Tibial nerve (tissue), 4 donors: ENCODE results near the gene ST3GAL3. TPM values are rescaled to one million over a fixed set of nuclear protein-coding genes. Genes with fewer than 3 reads are reported as not detected.
A peak's percentile ranks its signal among the peaks of the same experiment; 100 is the strongest.

Experiments used
- DNase-seq, 2 donors: peaks; one replicate each; pipeline ENCODE4 v3.0.0-alpha.2; 2019; ENCODE audit warnings: low spot score in 2 of 2
- H3K27ac ChIP-seq, 4 donors: fragments of 200-600 bp; sonication (generic) in 3 of 4; one replicate each; pipeline ENCODE4 v1.5.1; 2017 to 2019; ENCODE audit warnings: mild to moderate bottlenecking in 1 of 4
- H3K27me3 ChIP-seq, 2 donors: fragments of 200-600 bp; sonication (generic) in 1 of 2; one replicate each; pipeline versions ENCODE4 v1.5.1 to v1.6.0; 2017 to 2019
- H3K36me3 ChIP-seq, 3 donors: fragments of 200-600 bp; sonication (generic); one replicate each; pipeline ENCODE4 v1.5.1; 2018 to 2019
- H3K4me1 ChIP-seq, 4 donors: fragments of 200-600 bp; sonication (generic) in 3 of 4; one replicate each; pipeline ENCODE4 v1.5.1; 2017 to 2019
- H3K4me3 ChIP-seq, 4 donors: fragments of 200-600 bp; sonication (generic) in 3 of 4; one replicate each; pipeline ENCODE4 v1.5.1; 2017 to 2019; ENCODE audit warnings: mild to moderate bottlenecking in 1 of 4, moderate library complexity in 1 of 4
- H3K9me3 ChIP-seq, 4 donors: fragments of 200-600 bp; sonication (generic) in 3 of 4; one replicate each; pipeline ENCODE4 v1.5.1; 2017 to 2019
- EP300 ChIP-seq, 2 donors: sonication (generic); formaldehyde crosslinking; IDR thresholded peaks; one replicate each; pipeline ENCODE4 v1.6.1; 2017; ENCODE audit warnings: antibody characterized with exemption in 2 of 2, mild to moderate bottlenecking in 1 of 2
- POLR2A ChIP-seq, 2 donors: fragments of 450-650 bp; IDR thresholded peaks; one replicate each; pipeline ENCODE4 v1.6.1; 2017; ENCODE audit warnings: antibody characterized with exemption in 2 of 2, mild to moderate bottlenecking in 2 of 2, moderate library complexity in 2 of 2
- WGBS, 2 donors: methylation state at CpG; one replicate each; pipeline ENCODE4 v1.1.5; 2018; 5-methylcytosine and 5-hydroxymethylcytosine counted together
- total RNA-seq, 4 donors: library from RNA; depleted of rRNA; stranded (reverse); fragments of >200 nt; gene quantifications; one replicate each; pipeline ENCODE4 v1.1.0, GENCODE V29; 2016
- TF ChIP-seq, protein P1 (sequence below), 5 experiments: fragments of 200-600 bp in 3 of 5; fragments of 450-650 bp in 2 of 5; sonication (generic) in 3 of 5; IDR thresholded peaks; one replicate each; pipeline ENCODE4 v1.5.1; 2016 to 2019; ENCODE audit warnings: antibody characterized with exemption in 5 of 5, mild to moderate bottlenecking in 3 of 5, moderate library complexity in 2 of 5

The ST3GAL3 gene
- total RNA-seq, 4 donors from 2014 or later = 20.7 to 27.0 (median 24.1) TPM

DNA sequence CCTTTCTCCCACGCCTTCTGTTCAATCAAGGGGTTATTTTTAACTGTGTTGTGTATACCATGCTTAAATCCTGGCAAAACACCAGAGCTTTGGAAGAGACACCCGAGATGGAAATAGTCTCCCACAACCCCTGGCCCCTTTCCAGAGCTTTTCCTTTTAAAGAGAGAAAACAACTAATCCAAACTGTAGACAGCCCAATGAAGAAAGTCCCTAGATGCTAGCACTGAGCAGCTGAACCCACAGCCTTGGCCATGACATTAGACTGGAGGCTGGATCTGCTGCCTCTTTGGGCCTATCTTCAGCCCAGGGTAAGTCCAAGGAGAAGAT is 161.4 kb downstream of the ST3GAL3 start:
- peaks cover 0 to 22% (median 7%) of the 10 kb centered on the region in 4 donors for H3K4me1 ChIP-seq
- H3K27ac ChIP-seq = no peak overlapping the region
- no peaks in the 10 kb centered on the region for H3K27me3 ChIP-seq
- TF ChIP-seq, protein P1, sequence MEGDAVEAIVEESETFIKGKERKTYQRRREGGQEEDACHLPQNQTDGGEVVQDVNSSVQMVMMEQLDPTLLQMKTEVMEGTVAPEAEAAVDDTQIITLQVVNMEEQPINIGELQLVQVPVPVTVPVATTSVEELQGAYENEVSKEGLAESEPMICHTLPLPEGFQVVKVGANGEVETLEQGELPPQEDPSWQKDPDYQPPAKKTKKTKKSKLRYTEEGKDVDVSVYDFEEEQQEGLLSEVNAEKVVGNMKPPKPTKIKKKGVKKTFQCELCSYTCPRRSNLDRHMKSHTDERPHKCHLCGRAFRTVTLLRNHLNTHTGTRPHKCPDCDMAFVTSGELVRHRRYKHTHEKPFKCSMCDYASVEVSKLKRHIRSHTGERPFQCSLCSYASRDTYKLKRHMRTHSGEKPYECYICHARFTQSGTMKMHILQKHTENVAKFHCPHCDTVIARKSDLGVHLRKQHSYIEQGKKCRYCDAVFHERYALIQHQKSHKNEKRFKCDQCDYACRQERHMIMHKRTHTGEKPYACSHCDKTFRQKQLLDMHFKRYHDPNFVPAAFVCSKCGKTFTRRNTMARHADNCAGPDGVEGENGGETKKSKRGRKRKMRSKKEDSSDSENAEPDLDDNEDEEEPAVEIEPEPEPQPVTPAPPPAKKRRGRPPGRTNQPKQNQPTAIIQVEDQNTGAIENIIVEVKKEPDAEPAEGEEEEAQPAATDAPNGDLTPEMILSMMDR (IDR thresholded peaks at IDR 0.05) = no peak
- TF ChIP-seq EP300 (IDR thresholded peaks at IDR 0.05) (no peak), POLR2A (IDR thresholded peaks at IDR 0.05) (no peak)
- H3K9me3 ChIP-seq = no peaks in the 10 kb centered on the region
- no peak overlapping the region for H3K4me3 ChIP-seq
- WGBS, 2 donors = 12 to 35% methylated on average over 2 of the region's 2 CpGs
- H3K36me3 ChIP-seq = no peaks in the 10 kb centered on the region
- DNase-seq = peak in 1 of 2 donors; percentile 19

- H3K27ac ChIP-seq = no peak overlapping the region
- no peak for DNase-seq
- WGBS, 2 donors = 94 to 96% methylated on average over 3 of the region's 3 CpGs
- no peaks in the 10 kb centered on the region for H3K27me3 ChIP-seq
- H3K9me3 ChIP-seq = no peaks in the 10 kb centered on the region
- no peak for TF ChIP-seq POLR2A (IDR thresholded peaks at IDR 0.05)
- TF ChIP-seq, protein P1 (IDR thresholded peaks at IDR 0.05) = no peak
- no peak for TF ChIP-seq EP300 (IDR thresholded peaks at IDR 0.05)
- no peak overlapping the region for H3K4me3 ChIP-seq
- no peaks in the 10 kb centered on the region for H3K36me3 ChIP-seq
- H3K4me1 ChIP-seq = peaks cover 0 to 13% (median 4%) of the 10 kb centered on the region in 4 donors
These were observed 163.0 kb downstream of the ST3GAL3 start for GRCh38 chr1:43870306-43870705.

GRCh38 chr1:43871181-43871910 is 164.0 kb downstream of the ST3GAL3 start:
- DNase-seq = no peak
- Histone ChIP-seq H3K4me1 (peaks cover 0 to 13% (median 2%) of the 10 kb centered on the region in 4 donors), H3K9me3 (no peaks in the 10 kb centered on the region), H3K27ac (no peak overlapping the region), H3K27me3 (no peaks in the 10 kb centered on the region), H3K4me3 (no peak overlapping the region), H3K36me3 (no peaks in the 10 kb centered on the region)
- 83 to 91% methylated on average over 3 of the region's 3 CpGs for WGBS, 2 donors
- TF ChIP-seq EP300 (IDR thresholded peaks at IDR 0.05) = no peak
- TF ChIP-seq, protein P1 (IDR thresholded peaks at IDR 0.05) = no peak
- no peak for TF ChIP-seq POLR2A (IDR thresholded peaks at IDR 0.05)

- WGBS, 2 donors = 67 to 78% methylated on average over 5 of the region's 5 CpGs
- DNase-seq = no peak
These were observed 164.9 kb downstream of the ST3GAL3 start for GRCh38 chr1:43872280-43872679.

GRCh38 chr1:43873851-43874250 is 166.5 kb downstream of the ST3GAL3 start:
- H3K9me3 ChIP-seq = no peaks in the 10 kb centered on the region
- H3K4me1 ChIP-seq = peaks cover 0 to 3% (median 0%) of the 10 kb centered on the region in 4 donors
- no peaks in the 10 kb centered on the region for H3K27me3 ChIP-seq
- TF ChIP-seq EP300 (IDR thresholded peaks at IDR 0.05) = no peak
- TF ChIP-seq, protein P1 (IDR thresholded peaks at IDR 0.05) = no peak
- no peak for TF ChIP-seq POLR2A (IDR thresholded peaks at IDR 0.05)
- no peak overlapping the region for H3K4me3 ChIP-seq
- H3K36me3 ChIP-seq = no peaks in the 10 kb centered on the region
- DNase-seq = no peak
- no peak overlapping the region for H3K27ac ChIP-seq

More at GRCh38 chr1:43872280-43872679, 164.9 kb downstream of the ST3GAL3 start:
- TF ChIP-seq POLR2A (IDR thresholded peaks at IDR 0.05) (no peak), EP300 (IDR thresholded peaks at IDR 0.05) (no peak)
- TF ChIP-seq, protein P1 (IDR thresholded peaks at IDR 0.05) = no peak
- Histone ChIP-seq H3K27me3 (no peaks in the 10 kb centered on the region), H3K27ac (no peak overlapping the region), H3K9me3 (no peaks in the 10 kb centered on the region), H3K36me3 (no peaks in the 10 kb centered on the region), H3K4me3 (no peak overlapping the region), H3K4me1 (peaks cover 0 to 13% (median 2%) of the 10 kb centered on the region in 4 donors)
